Measurements from ENCODE around the gene VWA3A. TPM values are rescaled to one million over a fixed set of nuclear protein-coding genes. Genes with fewer than 3 reads are reported as not detected.
A peak's percentile ranks its signal among the peaks of the same experiment; 100 is the strongest.
"Not testable (repeated sequence)": the region's sequence is repeated elsewhere in the genome, so short reads cannot be mapped to it uniquely, and the experiment has no call there.

The VWA3A gene
- total RNA-seq: 0.94 TPM

GRCh38 chr16:22092143-22092933 is at the start of gene VWA3A:
Gene VWA3A, plus strand, starts transcription at chr16:22092541. Its CDS starts 97 bp downstream, at chr16:22092638.
- peak; percentile 24 for DNase-seq

- not testable (repeated sequence) for DNase-seq
These were observed 48.5 kb upstream of the VWA3A start for GRCh38 chr16:22043882-22044281.

- not testable (repeated sequence) for DNase-seq
These were observed 46.5 kb upstream of the VWA3A start for GRCh38 chr16:22045888-22046287.

- no peak for DNase-seq
These were observed 41.4 kb upstream of the VWA3A start for GRCh38 chr16:22050963-22051362.

- DNase-seq: no peak
These were observed 39.4 kb upstream of the VWA3A start for GRCh38 chr16:22052980-22053379.

GRCh38 chr16:22053921-22054341 is 38.4 kb upstream of the VWA3A start:
- DNase-seq: no peak

- no peak for DNase-seq
These were observed 37.3 kb upstream of the VWA3A start for GRCh38 chr16:22054847-22055590.

GRCh38 chr16:22055881-22056280 is 36.5 kb upstream of the VWA3A start:
- no peak for DNase-seq

- DNase-seq: no peak
These were observed 28.4 kb upstream of the VWA3A start for GRCh38 chr16:22063888-22064467.

GRCh38 chr16:22065252-22065651 is 27.1 kb upstream of the VWA3A start:
- no peak for DNase-seq

GRCh38 chr16:22070361-22071330 is 21.7 kb upstream of the VWA3A start:
- DNase-seq: no peak

GRCh38 chr16:22071331-22071910 is 20.9 kb upstream of the VWA3A start:
- no peak for DNase-seq

GRCh38 chr16:22073350-22073749 is 19.0 kb upstream of the VWA3A start:
- no peak for DNase-seq

- no peak for DNase-seq
These were observed 17.1 kb upstream of the VWA3A start for GRCh38 chr16:22075043-22075757.

- no peak for DNase-seq
These were observed 16.6 kb upstream of the VWA3A start for GRCh38 chr16:22075776-22076175.

GRCh38 chr16:22077700-22078313 is 14.5 kb upstream of the VWA3A start:
- peak; percentile 30 for DNase-seq

GRCh38 chr16:22078656-22079055 is 13.7 kb upstream of the VWA3A start:
- no peak for DNase-seq

GRCh38 chr16:22081050-22081449 is 11.3 kb upstream of the VWA3A start:
- DNase-seq: no peak

- no peak for DNase-seq
These were observed 5.9 kb upstream of the VWA3A start for GRCh38 chr16:22086440-22086839.

GRCh38 chr16:22088642-22089041 is 3.7 kb upstream of the VWA3A start:
- no peak for DNase-seq

Data from occipital lobe (tissue), 2 donors.